H7 (cell line): ENCODE data around the gene ANK3. TPM values are rescaled to one million over a fixed set of nuclear protein-coding genes. Genes with fewer than 3 reads are reported as not detected.
"Not testable (repeated sequence)": the region's sequence is repeated elsewhere in the genome, so short reads cannot be mapped to it uniquely, and the experiment has no call there.

ENCODE experiments used
- DNase-seq: peaks from one replicate; pipeline ENCODE4 v3.0.0; 2012
- H3K27me3 ChIP-seq: 2 replicates; pipeline ENCODE4 v1.6.0; 2011; ENCODE audit warnings: mild to moderate bottlenecking, low read length; ENCODE audit not compliant: control insufficient read depth, insufficient read depth
- H3K36me3 ChIP-seq: replicated peaks from 2 replicates; pipeline ENCODE4 v1.5.1; 2011; ENCODE audit warnings: low read length; ENCODE audit not compliant: control insufficient read depth, insufficient read depth
- H3K4me3 ChIP-seq: 2 replicates; pipeline ENCODE4 v1.5.1; 2011; ENCODE audit warnings: low read depth, mild to moderate bottlenecking, control low read depth, low read length, moderate library complexity; ENCODE audit not compliant: insufficient read depth
- total RNA-seq: library from RNA; depleted of rRNA; stranded (reverse); fragments of >200 nt; shearing (Covaris generic); gene quantifications from 2 replicates; pipeline ENCODE4 v1.2.3, GENCODE V29; 2014

ANK3 gene
- total RNA-seq, 1 experiment from 2014 or later = 21.7 TPM

GRCh38 chr10:60304829-60305379 lies 84.8 kb downstream of the ANK3 start:
- DNase-seq = no peak
- Histone ChIP-seq H3K4me3 (no peak overlapping the region), H3K36me3 (no peaks in the 10 kb centered on the region), H3K27me3 (no peaks in the 10 kb centered on the region)

- H3K27me3 ChIP-seq = no peaks in the 10 kb centered on the region
- no peak for DNase-seq
- H3K4me3 ChIP-seq = no peak overlapping the region
- no peaks in the 10 kb centered on the region for H3K36me3 ChIP-seq
These were observed 85.9 kb downstream of the ANK3 start for GRCh38 chr10:60303778-60304177.

- peak; percentile 13 for DNase-seq
- H3K4me3 ChIP-seq = no peak overlapping the region
- H3K27me3 ChIP-seq = no peaks in the 10 kb centered on the region
- no peaks in the 10 kb centered on the region for H3K36me3 ChIP-seq
These were observed 89.5 kb downstream of the ANK3 start for GRCh38 chr10:60299961-60300883.

GRCh38 chr10:60299390-60299778 lies 90.3 kb downstream of the ANK3 start:
- no peak overlapping the region for H3K4me3 ChIP-seq
- no peak for DNase-seq
- no peaks in the 10 kb centered on the region for H3K27me3 ChIP-seq
- no peaks in the 10 kb centered on the region for H3K36me3 ChIP-seq

GRCh38 chr10:60298408-60299389 lies 91.0 kb downstream of the ANK3 start:
- H3K27me3 ChIP-seq = no peaks in the 10 kb centered on the region
- no peak for DNase-seq
- H3K36me3 ChIP-seq = no peaks in the 10 kb centered on the region
- H3K4me3 ChIP-seq = no peak overlapping the region

GRCh38 chr10:60296073-60296472 lies 93.6 kb downstream of the ANK3 start:
- Histone ChIP-seq H3K36me3 (no peaks in the 10 kb centered on the region), H3K27me3 (no peaks in the 10 kb centered on the region), H3K4me3 (no peak overlapping the region)
- DNase-seq = no peak

GRCh38 chr10:60295028-60295937 lies 94.4 kb downstream of the ANK3 start:
- no peak for DNase-seq
- Histone ChIP-seq H3K4me3 (no peak overlapping the region), H3K27me3 (no peaks in the 10 kb centered on the region), H3K36me3 (no peaks in the 10 kb centered on the region)

GRCh38 chr10:60293581-60294175 lies 96.0 kb downstream of the ANK3 start:
- no peak for DNase-seq
- H3K36me3 ChIP-seq = no peaks in the 10 kb centered on the region
- H3K4me3 ChIP-seq = no peak overlapping the region
- H3K27me3 ChIP-seq = no peaks in the 10 kb centered on the region

GRCh38 chr10:60292998-60293397 lies 96.7 kb downstream of the ANK3 start:
- no peaks in the 10 kb centered on the region for H3K27me3 ChIP-seq
- no peak for DNase-seq
- no peaks in the 10 kb centered on the region for H3K36me3 ChIP-seq
- no peak overlapping the region for H3K4me3 ChIP-seq

- not testable (repeated sequence) for H3K4me3 ChIP-seq, H3K36me3 ChIP-seq, DNase-seq, H3K27me3 ChIP-seq
These were observed 97.1 kb downstream of the ANK3 start for GRCh38 chr10:60292536-60292935.

GRCh38 chr10:60291344-60291930 lies 98.2 kb downstream of the ANK3 start:
- DNase-seq = no peak
- Histone ChIP-seq H3K4me3 (no peak overlapping the region), H3K27me3 (no peaks in the 10 kb centered on the region), H3K36me3 (no peaks in the 10 kb centered on the region)

GRCh38 chr10:60290558-60290957 lies 99.1 kb downstream of the ANK3 start:
- Histone ChIP-seq H3K27me3 (no peaks in the 10 kb centered on the region), H3K36me3 (no peaks in the 10 kb centered on the region), H3K4me3 (no peak overlapping the region)
- DNase-seq = no peak

GRCh38 chr10:60289800-60290199 lies 99.9 kb downstream of the ANK3 start:
- no peak for DNase-seq
- H3K36me3 ChIP-seq = no peaks in the 10 kb centered on the region
- no peaks in the 10 kb centered on the region for H3K27me3 ChIP-seq
- no peak overlapping the region for H3K4me3 ChIP-seq
